ENCODE data around the gene MROH8. TPM values are rescaled to one million over a fixed set of nuclear protein-coding genes. Genes with fewer than 3 reads are reported as not detected.

The MROH8 gene
- total and polyA plus RNA-seq, 2 of the 13 experiments (the other 11 are each of a cell fraction or from before 2014, with no cell fraction given), result 2.6 to 5.5 TPM

- TF ChIP-seq PAF1 (CRISPR knock-in tag; IDR thresholded peaks at IDR 0.05), result no peak
- TF ChIP-seq ZNF512B (CRISPR knock-in tag; IDR thresholded peaks at IDR 0.05; ENCODE audit: borderline replicate concordance), result peak; percentile 40; the same call in 1 of the 2 replicates
- TF ChIP-seq ZNF501 (CRISPR knock-in tag; IDR thresholded peaks at IDR 0.05), result peak; percentile 98
- TF ChIP-seq ZNF543 (CRISPR knock-in tag; IDR thresholded peaks at IDR 0.05), result peak; percentile 99
- TF ChIP-seq ARID4A (CRISPR knock-in tag; IDR thresholded peaks at IDR 0.05; ENCODE audit: borderline replicate concordance), result peak; percentile 99
- peak; percentile 97; the same call in 1 of the 2 replicates for TF ChIP-seq ZNF577 (CRISPR knock-in tag; IDR thresholded peaks at IDR 0.05; ENCODE audit: borderline replicate concordance, low read depth)
- peak; percentile 94 for TF ChIP-seq ZNF567 (CRISPR knock-in tag; IDR thresholded peaks at IDR 0.05; ENCODE audit: borderline replicate concordance)
- TF ChIP-seq REST (IDR thresholded peaks at IDR 0.05; ENCODE audit: borderline replicate concordance in 1 of 2, low read depth in 1 of 2, low read length in 2 of 2), result peak in 1 of 2 experiments; percentile 32; a peak in 2 of 4 replicates
- TF ChIP-seq SIN3A (IDR thresholded peaks at IDR 0.05; ENCODE audit: borderline replicate concordance, low read depth, low read length), result peak; percentile 96; the same call in 1 of the 2 replicates
- peak; percentile 100 for TF ChIP-seq KDM5B (CRISPR knock-in tag; IDR thresholded peaks at IDR 0.05; ENCODE audit: borderline replicate concordance)
- TF ChIP-seq NR0B2 (CRISPR knock-in tag; IDR thresholded peaks at IDR 0.05), result peak; percentile 94
- TF ChIP-seq EED (CRISPR knock-in tag; IDR thresholded peaks at IDR 0.05), result peak; percentile 94
- peak; percentile 96 for TF ChIP-seq SAFB2 (CRISPR knock-in tag; IDR thresholded peaks at IDR 0.05; ENCODE audit: borderline replicate concordance, low read depth)
- peak; percentile 80; the same call in 1 of the 2 replicates for TF ChIP-seq PREB (CRISPR knock-in tag; IDR thresholded peaks at IDR 0.05)
These were observed 83.5 kb downstream of the MROH8 start, which contains the start of gene RBL1 (continued) for GRCh38 chr20:37095599-37096414.

Measured in HepG2 (cell line).